ENCODE data around the gene ZBTB7C. TPM values are rescaled to one million over a fixed set of nuclear protein-coding genes. Genes with fewer than 3 reads are reported as not detected.

ZBTB7C gene
- total RNA-seq, 1 donor from 2014 or later = 0.81 TPM

GRCh38 chr18:48326901-48327675 is 82.1 kb downstream of the ZBTB7C start:
- intact Hi-C loops (cut with micrococcal nuclease) = no loop called here

DNA sequence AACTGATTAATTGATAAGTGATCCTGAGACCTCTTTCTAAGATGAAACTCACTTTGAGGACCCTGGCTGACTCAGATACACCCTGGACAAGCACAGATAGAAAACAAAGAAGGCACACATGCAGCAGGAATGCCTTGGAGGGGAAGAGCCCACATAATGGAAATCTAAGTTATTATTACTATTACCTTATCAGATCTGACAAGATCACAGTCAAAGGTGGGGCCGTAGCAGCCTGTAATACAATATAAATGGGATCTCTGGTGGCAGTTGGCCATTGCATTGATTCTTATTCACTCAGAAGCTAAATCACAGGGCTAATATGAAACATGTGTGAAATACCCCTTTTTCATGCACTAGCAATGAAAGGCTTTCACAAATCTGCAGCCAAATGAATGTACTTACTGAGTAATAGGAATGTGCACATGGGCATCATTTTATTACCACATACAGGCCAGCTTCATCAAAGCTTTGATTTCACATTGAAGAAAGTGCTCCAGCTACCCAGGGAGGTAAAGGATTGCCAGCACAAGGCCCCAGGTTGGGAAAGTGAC is 84.0 kb downstream of the ZBTB7C start:
- intact Hi-C loops (cut with micrococcal nuclease) = no loop called here

DNA sequence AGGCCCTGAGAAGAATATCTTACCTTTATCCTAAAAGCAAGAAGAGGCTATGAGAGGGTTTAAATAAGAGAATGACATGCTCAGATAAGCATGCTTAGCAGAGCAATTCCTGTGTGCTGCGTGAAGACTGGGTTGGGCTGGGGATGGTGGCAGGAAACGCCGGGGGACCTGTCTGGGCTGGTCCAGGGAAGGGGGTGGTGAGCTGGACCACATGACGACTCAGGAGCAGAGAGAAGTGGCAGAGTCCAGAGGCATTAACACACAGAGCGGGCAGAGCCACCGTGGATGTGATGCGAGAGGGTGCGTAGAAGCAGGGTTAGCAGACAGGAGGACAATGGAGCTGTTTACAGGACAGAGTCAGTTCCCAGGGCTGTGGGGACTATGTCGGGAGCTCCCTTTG is 84.5 kb downstream of the ZBTB7C start:
- intact Hi-C loops (cut with micrococcal nuclease) = no loop called here

DNA sequence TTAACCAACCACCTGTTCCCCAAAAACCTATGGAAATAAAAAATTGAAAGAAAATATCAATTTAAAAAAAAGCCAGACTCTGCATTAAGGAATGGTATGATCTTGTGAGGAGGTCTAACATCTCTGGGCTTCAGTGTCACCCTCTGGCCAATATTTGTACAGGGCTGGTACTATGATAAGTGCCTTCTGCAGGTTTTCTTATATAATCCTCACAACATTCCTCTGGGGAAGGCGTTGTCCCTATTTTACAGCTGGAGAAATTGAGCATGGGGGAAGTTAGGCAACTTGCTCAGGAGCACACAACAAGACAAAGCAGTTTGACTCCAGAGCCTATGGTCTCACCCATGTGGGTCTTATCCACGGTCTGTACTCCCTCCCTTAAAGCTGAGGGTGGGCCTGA is 86.0 kb downstream of the ZBTB7C start:
- intact Hi-C loops (cut with micrococcal nuclease) = no loop called here

GRCh38 chr18:48321536-48321935 is 87.6 kb downstream of the ZBTB7C start:
- intact Hi-C loops (cut with micrococcal nuclease) = no loop called here

GRCh38 chr18:48321121-48321520 is 88.1 kb downstream of the ZBTB7C start:
- intact Hi-C loops (cut with micrococcal nuclease) = no loop called here

- intact Hi-C loops (cut with micrococcal nuclease) = no loop called here
Measured at GRCh38 chr18:48320639-48320945, 88.6 kb downstream of the ZBTB7C start.

DNA sequence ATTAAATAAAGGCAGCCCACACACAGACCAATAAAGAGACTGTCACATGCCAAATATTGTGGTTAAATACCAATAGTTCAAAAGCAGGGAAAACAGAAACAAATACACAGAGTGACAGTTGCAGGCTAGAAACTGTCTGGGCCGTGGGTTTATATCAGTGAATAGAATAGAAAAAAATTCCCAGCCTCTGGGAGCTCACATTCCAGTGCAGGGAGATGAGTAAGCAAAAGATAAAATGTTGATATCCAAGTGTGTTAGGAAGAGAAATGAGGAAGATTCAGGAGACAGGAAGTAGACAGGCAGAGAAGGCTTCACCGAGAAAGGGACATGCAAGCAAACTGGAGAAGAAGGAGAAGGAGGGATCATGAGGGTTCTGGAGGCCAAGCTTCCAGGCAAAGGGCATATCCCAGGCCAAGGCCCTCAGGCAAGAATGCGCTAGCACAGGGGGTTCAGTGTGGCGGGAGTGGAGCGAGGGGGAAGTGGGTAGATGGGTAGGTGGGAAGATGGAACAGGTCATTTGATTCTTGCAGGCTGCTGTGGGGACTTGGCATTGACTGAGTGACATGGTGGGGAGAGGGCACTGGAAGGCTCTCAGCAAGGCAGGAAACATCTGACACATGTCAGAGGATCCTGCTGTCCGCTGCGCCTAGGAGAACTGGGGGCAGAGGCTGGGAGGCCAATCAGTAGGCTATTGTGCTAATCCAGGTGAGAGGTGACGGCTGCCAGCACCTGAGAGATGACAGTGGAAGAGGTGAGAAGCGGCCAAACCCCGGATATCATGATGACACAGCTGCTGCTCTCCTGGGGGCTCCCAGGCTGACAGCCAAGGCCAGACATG is 89.2 kb downstream of the ZBTB7C start:
- intact Hi-C loops (cut with micrococcal nuclease) = loop anchor here (10.0 kb wide), 1 partner anchor 295 kb away; no protein-coding TSS in a partner anchor

DNA sequence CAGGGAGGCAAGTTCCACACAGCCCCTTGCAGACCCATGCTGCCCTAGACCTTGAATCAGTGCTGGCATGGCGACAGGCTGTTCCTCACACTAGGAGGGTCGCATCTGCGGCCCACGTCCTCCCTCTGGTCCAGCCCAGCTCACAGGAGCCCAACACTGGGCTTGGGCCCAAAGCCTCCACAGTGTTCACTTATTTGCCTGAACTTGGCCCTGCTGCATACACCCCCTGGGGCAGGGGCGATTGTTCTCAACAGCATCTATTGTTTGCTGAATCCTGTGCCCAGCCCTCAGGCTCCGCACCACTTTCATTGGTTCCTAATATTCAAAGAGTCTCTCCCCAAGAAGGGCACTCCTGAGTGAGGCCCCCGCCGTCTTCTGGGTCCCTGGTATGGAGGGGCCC is 90.7 kb downstream of the ZBTB7C start:
- intact Hi-C loops (cut with micrococcal nuclease) = loop anchor here (10.0 kb wide), 1 partner anchor 294 kb away; no protein-coding TSS in a partner anchor

GRCh38 chr18:48317781-48318381 is 91.3 kb downstream of the ZBTB7C start:
- intact Hi-C loops (cut with micrococcal nuclease) = loop anchor here (10.0 kb wide), 1 partner anchor 293 kb away; no protein-coding TSS in a partner anchor

- intact Hi-C loops (cut with micrococcal nuclease) = loop anchor here (10.0 kb wide), 1 partner anchor 291 kb away; no protein-coding TSS in a partner anchor
Measured at GRCh38 chr18:48316177-48316576, 93.0 kb downstream of the ZBTB7C start.

- intact Hi-C loops (cut with micrococcal nuclease) = loop anchor here (10.0 kb wide), 1 partner anchor 290 kb away; no protein-coding TSS in a partner anchor
Measured at GRCh38 chr18:48314690-48315089, 94.5 kb downstream of the ZBTB7C start.

DNA sequence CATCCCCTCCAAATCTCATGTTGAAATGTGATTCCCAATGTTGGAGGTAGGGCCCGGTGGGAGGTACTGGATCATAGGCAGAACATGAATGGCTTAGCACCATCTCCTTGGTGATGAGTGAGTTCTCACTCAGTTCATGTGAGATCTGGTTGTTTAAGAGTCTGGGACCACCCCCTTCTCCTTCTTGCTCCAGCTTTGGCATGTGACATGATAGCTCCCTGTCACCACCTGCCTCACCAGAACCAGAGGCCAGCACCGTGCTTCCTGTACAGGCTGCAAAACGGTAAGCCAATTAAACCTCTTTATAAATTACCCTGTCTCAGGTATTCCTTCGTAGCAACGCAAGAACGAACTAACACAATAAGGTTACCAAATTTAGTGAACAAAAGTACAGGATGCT is 95.4 kb downstream of the ZBTB7C start:
- intact Hi-C loops (cut with micrococcal nuclease) = loop anchor here (10.0 kb wide), 1 partner anchor 289 kb away; no protein-coding TSS in a partner anchor

GRCh38 chr18:48312066-48312465 is 97.1 kb downstream of the ZBTB7C start:
- intact Hi-C loops (cut with micrococcal nuclease) = loop anchor here (10.0 kb wide), 1 partner anchor 287 kb away; no protein-coding TSS in a partner anchor

- intact Hi-C loops (cut with micrococcal nuclease) = loop anchor here (10.0 kb wide), 1 partner anchor 286 kb away; no protein-coding TSS in a partner anchor
Measured at GRCh38 chr18:48310999-48311398, 98.2 kb downstream of the ZBTB7C start.

DNA sequence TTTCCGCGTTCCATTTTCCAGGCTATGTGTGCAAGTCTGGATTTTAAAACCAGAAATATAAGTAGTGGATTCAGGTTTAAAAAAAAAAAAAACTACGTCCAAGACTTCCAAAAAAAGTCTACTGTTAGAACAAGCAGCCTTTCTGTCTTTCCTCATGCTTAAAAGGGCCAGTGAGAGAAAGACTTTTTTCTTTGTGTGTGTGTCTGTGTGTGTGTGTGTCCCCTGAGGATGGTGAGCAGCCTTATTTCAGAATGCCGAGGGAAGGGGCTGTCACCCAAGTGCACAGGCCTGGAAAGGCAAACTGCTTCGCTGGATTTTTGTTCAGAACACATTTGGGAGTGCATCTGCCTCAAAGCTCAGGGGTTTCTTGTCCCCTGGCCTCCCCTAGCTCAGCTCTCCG is 98.8 kb downstream of the ZBTB7C start:
- intact Hi-C loops (cut with micrococcal nuclease) = loop anchor here (10.0 kb wide), 1 partner anchor 286 kb away; no protein-coding TSS in a partner anchor

DNA sequence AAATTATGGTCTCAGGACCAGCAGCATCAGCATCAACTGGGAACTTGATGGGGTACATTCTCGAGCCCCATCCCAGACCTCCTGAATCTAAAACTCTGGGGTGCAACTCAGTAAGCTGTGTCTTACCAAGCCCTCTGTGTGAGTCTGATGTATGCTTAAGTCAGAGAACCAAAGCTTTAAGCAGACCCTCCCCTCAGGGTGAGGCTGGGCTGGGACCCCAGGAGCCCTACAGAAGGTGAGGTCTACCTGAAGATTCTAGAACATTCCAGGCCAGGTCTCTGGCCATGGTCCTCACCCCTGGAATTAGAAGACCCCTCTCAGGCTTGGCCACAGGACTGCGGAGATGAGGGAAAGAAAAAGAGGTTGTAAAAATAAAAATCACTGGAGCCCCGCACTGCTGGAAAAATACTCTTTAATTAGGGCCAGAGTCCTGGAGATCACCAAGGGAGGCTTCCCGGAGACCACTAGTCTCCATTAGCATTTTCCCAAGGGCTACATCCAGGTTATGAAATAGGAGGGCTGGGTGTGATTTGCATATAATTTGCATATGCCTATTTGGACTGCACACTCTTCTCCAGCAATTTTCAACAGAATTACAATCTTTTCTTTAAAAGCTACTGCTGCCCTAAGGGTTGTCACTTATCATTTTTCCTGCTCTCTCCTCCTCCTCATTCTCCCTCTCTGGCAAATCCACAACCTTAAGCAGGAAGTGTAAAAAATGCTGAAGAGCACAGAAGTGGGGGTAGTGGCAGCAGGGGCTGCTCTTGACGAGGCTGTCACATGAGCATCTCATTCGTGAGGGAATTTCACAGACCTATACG is 100.2 kb downstream of the ZBTB7C start:
- intact Hi-C loops (cut with micrococcal nuclease) = no loop called here

DNA sequence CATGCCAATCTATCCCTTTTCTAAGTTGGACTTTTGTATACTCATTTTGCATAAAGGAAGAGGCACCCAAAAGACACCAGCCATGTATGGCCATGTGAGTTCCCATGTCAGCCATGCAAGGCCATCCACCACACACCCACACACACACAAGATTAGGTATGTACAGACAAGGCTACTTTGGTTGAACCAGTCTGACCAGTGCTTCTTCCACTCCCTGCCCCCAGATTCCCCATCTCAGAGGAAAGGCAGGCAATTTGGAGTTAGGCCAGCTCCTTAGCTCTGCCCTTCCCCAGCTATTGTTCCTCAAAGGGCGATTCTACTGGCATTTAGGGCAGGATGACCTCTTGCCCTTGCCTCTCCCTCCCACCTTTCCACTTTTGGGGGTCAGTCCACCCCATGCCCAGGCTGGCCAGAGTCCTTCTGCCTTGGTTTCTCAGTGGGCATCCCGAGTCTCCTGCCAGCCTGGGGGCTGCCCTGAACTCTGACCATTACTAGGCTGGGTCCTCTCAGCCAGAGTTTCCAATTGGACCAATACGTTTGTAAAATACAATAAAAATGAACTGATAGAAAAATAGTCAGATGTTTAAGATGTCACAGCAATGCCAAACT is 101.1 kb downstream of the ZBTB7C start:
- intact Hi-C loops (cut with micrococcal nuclease) = no loop called here

DNA sequence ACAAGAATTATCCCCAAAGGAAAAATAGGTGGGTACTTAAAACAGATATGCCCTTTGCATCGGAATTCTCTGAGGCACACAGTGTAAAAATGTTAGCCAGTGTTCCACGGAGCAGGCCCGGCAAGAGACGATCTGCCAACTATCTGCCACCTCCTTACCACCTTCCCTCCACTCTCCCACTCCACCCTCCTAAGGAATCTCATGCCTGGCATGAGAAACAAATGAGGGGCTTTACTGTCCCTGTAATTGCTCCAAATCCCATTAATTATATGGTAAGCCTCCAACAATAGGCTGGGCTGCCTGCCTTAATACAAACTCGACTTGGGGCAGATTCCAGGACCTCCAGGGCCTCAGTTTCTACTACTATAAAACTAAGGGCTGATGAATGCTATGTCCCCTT is 102.3 kb downstream of the ZBTB7C start:
- intact Hi-C loops (cut with micrococcal nuclease) = no loop called here

Data from T-helper 1 cell treated with Interleukin-12 subunit alpha and Interleukin-12 subunit beta and Interleukin-4 antibody, amounts not matched to agents 30 ng/mL and 1 ng/mL, for 36 hours (primary cell).